IPS-18a (cell line): Measurements from ENCODE around the gene TMEM271.
"Not testable (repeated sequence)": the region's sequence is repeated elsewhere in the genome, so short reads cannot be mapped to it uniquely, and the experiment has no call there.

Experiments
- H3K27ac ChIP-seq: one replicate; pipeline ENCODE4 v1.5.1; 2013; ENCODE audit warnings: low read length
- H3K27me3 ChIP-seq: one replicate; pipeline ENCODE4 v1.6.1; 2013; ENCODE audit warnings: mild to moderate bottlenecking, low read length; ENCODE audit not compliant: control insufficient read depth, insufficient read depth
- H3K36me3 ChIP-seq: one replicate; pipeline ENCODE4 v1.6.1; 2013; ENCODE audit warnings: low read depth, low read length; ENCODE audit not compliant: control insufficient read depth
- H3K4me1 ChIP-seq: one replicate; pipeline ENCODE4 v1.6.1; 2013; ENCODE audit warnings: low read depth, low read length; ENCODE audit not compliant: control insufficient read depth
- H3K4me3 ChIP-seq: one replicate; pipeline ENCODE4 v1.5.1; 2013; ENCODE audit warnings: low read length
- H3K9ac ChIP-seq: one replicate; pipeline ENCODE4 v1.6.1; 2013; ENCODE audit warnings: mild to moderate bottlenecking, low read length, moderate library complexity
- H3K9me3 ChIP-seq: one replicate; pipeline ENCODE4 v1.6.1; 2013; ENCODE audit warnings: low read depth, low read length; ENCODE audit not compliant: control insufficient read depth

TMEM271 gene

GRCh38 chr4:604131-604530, 28.0 kb upstream of the TMEM271 start:
- H3K27me3 ChIP-seq, result no peaks in the 10 kb centered on the region
- H3K9ac ChIP-seq, result no peak overlapping the region
- H3K4me1 ChIP-seq, result no peaks in the 10 kb centered on the region
- H3K9me3 ChIP-seq, result no peaks in the 10 kb centered on the region
- H3K4me3 ChIP-seq, result no peak overlapping the region
- H3K36me3 ChIP-seq, result no peaks in the 10 kb centered on the region
- no peak overlapping the region for H3K27ac ChIP-seq

- H3K27me3 ChIP-seq, result no peaks in the 10 kb centered on the region
- no peaks in the 10 kb centered on the region for H3K36me3 ChIP-seq
Measured at GRCh38 chr4:602559-602942, 26.5 kb upstream of the TMEM271 start.

GRCh38 chr4:601612-602558, 25.8 kb upstream of the TMEM271 start:
- no peak overlapping the region for H3K9ac ChIP-seq
- H3K4me3 ChIP-seq, result no peak overlapping the region
- H3K27ac ChIP-seq, result no peak overlapping the region
- H3K36me3 ChIP-seq, result no peaks in the 10 kb centered on the region
- peaks cover 5% of the 10 kb centered on the region for H3K4me1 ChIP-seq
- H3K9me3 ChIP-seq, result no peaks in the 10 kb centered on the region
- H3K27me3 ChIP-seq, result no peaks in the 10 kb centered on the region

More at GRCh38 chr4:602559-602942, 26.5 kb upstream of the TMEM271 start:
- Histone ChIP-seq H3K9ac (no peak overlapping the region), H3K9me3 (no peaks in the 10 kb centered on the region), H3K27ac (no peak overlapping the region), H3K4me3 (no peak overlapping the region), H3K4me1 (peaks cover 5% of the 10 kb centered on the region)

GRCh38 chr4:600850-601515, 24.9 kb upstream of the TMEM271 start:
- H3K4me3 ChIP-seq, result no peak overlapping the region
- no peaks in the 10 kb centered on the region for H3K27me3 ChIP-seq
- no peak overlapping the region for H3K9ac ChIP-seq
- H3K27ac ChIP-seq, result no peak overlapping the region
- no peaks in the 10 kb centered on the region for H3K36me3 ChIP-seq
- H3K4me1 ChIP-seq, result peaks cover 5% of the 10 kb centered on the region
- H3K9me3 ChIP-seq, result no peaks in the 10 kb centered on the region

GRCh38 chr4:600166-600565, 24.1 kb upstream of the TMEM271 start:
- Histone ChIP-seq H3K4me3 (no peak overlapping the region), H3K27me3 (no peaks in the 10 kb centered on the region), H3K9ac (no peak overlapping the region), H3K4me1 (peaks cover 5% of the 10 kb centered on the region), H3K27ac (no peak overlapping the region), H3K9me3 (no peaks in the 10 kb centered on the region), H3K36me3 (no peaks in the 10 kb centered on the region)

GRCh38 chr4:598925-599324, 22.8 kb upstream of the TMEM271 start:
- no peaks in the 10 kb centered on the region for H3K9me3 ChIP-seq
- H3K4me3 ChIP-seq, result no peak overlapping the region
- no peaks in the 10 kb centered on the region for H3K27me3 ChIP-seq
- no peak overlapping the region for H3K27ac ChIP-seq
- H3K36me3 ChIP-seq, result no peaks in the 10 kb centered on the region
- no peak overlapping the region for H3K9ac ChIP-seq
- peaks cover 5% of the 10 kb centered on the region for H3K4me1 ChIP-seq

GRCh38 chr4:592825-593520, 16.9 kb upstream of the TMEM271 start:
- Histone ChIP-seq H3K27ac (no peak overlapping the region), H3K4me1 (no peaks in the 10 kb centered on the region), H3K36me3 (no peaks in the 10 kb centered on the region), H3K9me3 (no peaks in the 10 kb centered on the region), H3K9ac (no peak overlapping the region), H3K27me3 (no peaks in the 10 kb centered on the region), H3K4me3 (no peak overlapping the region)

GRCh38 chr4:592178-592577, 16.1 kb upstream of the TMEM271 start:
- not testable (repeated sequence) for H3K9me3 ChIP-seq, H3K4me3 ChIP-seq, H3K4me1 ChIP-seq, H3K27ac ChIP-seq, H3K27me3 ChIP-seq, H3K36me3 ChIP-seq, H3K9ac ChIP-seq

- Histone ChIP-seq H3K27me3 (no peaks in the 10 kb centered on the region), H3K4me3 (no peak overlapping the region), H3K9ac (no peak overlapping the region), H3K9me3 (no peaks in the 10 kb centered on the region), H3K4me1 (no peaks in the 10 kb centered on the region), H3K27ac (no peak overlapping the region), H3K36me3 (no peaks in the 10 kb centered on the region)
Measured at GRCh38 chr4:590313-590841, 14.3 kb upstream of the TMEM271 start.

- H3K9me3 ChIP-seq, result no peaks in the 10 kb centered on the region
Measured at GRCh38 chr4:589219-589963, 13.3 kb upstream of the TMEM271 start.

GRCh38 chr4:588351-588849, 12.3 kb upstream of the TMEM271 start:
- Histone ChIP-seq H3K36me3 (no peaks in the 10 kb centered on the region), H3K27me3 (no peaks in the 10 kb centered on the region), H3K9me3 (peaks cover 5% of the 10 kb centered on the region), H3K27ac (no peak overlapping the region), H3K4me3 (no peak overlapping the region), H3K4me1 (no peaks in the 10 kb centered on the region), H3K9ac (no peak overlapping the region)

More at GRCh38 chr4:589219-589963, 13.3 kb upstream of the TMEM271 start:
- Histone ChIP-seq H3K36me3 (no peaks in the 10 kb centered on the region), H3K27ac (no peak overlapping the region), H3K27me3 (no peaks in the 10 kb centered on the region), H3K9ac (no peak overlapping the region), H3K4me3 (no peak overlapping the region), H3K4me1 (no peaks in the 10 kb centered on the region)
